ENCODE results near the gene CHSY3.

CHSY3 gene

GRCh38 chr5:129904102-129904666 lies at the start of gene CHSY3:
TSS of gene CHSY3 (plus strand) at chr5:129904465.
- DNase-seq, result peak; percentile 40

GRCh38 chr5:129856325-129856724 lies 47.9 kb upstream of the CHSY3 start:
- no peak for DNase-seq

DNA sequence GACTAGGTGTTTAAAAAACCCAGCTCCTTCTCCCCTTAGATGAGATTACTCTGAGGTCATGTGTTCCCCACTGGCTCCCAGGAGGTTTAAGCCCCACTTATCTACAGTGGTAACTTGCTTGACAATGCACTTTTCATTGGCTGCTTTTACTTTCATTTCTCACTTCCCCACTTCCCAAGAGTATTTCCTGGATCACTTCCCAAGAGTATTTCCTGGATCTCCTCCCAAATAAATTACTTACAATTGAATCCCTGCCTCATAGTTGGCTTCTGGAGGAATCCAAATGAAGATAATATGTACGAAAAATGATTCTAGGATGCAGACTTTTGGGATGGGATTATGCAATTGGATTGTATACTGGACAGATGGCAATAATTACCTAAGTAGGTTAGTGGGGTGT lies 47.1 kb upstream of the CHSY3 start:
- no peak for DNase-seq

DNA sequence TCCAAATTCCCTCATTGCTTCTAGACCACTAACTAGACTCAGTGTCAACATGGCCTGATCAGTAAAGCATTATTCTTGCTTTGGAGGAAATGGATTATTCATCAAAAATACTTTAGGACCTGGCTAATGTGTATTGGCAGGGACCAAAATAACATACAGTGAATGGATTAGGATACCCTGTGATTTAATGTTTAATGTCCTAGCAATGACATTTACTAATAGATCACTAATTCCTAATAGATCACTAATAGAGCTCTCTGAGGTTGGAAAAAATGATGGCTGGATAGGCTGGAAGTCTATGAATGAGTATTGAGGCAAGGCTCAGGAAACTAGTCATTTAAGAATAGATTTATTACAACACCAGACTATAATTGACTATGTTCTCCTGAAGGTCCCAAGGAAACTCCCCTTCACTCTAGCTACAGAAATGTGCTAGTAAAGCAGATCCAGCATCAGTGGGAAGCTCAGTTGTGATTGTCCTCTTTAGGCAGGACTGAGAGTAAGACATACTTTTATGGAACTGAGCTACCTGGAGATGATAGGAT lies 46.1 kb upstream of the CHSY3 start:
- DNase-seq, result no peak

- DNase-seq, result no peak
These were observed 19.9 kb upstream of the CHSY3 start for GRCh38 chr5:129884322-129884721.

GRCh38 chr5:129899454-129899853 lies 4.8 kb upstream of the CHSY3 start:
- DNase-seq, result no peak

DNA sequence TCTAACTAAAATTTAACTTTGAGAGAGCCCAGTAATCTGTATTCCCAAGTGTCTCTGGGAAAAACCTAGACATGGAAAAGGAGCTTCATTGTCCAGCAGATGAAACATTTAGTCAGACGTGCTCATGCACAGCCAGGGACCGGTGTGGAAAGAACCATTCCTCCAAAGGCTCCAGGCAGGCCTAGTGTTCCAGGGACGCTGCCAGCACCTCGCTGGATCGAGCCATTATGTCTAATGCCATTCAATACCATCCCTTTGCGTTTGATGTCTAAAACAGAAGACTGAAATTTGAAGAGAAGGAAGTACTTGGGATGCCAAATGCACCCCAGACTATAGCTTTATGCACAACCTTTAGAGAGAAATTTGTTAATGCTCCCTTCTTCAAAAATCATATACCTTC lies 1.4 kb upstream of the CHSY3 start:
- no peak for DNase-seq

GRCh38 chr5:129903466-129904101 lies 681 bp upstream of the CHSY3 start:
- no peak for DNase-seq

- DNase-seq, result no peak
These were observed 605 bp downstream of the CHSY3 start for GRCh38 chr5:129904667-129905472.

DNA sequence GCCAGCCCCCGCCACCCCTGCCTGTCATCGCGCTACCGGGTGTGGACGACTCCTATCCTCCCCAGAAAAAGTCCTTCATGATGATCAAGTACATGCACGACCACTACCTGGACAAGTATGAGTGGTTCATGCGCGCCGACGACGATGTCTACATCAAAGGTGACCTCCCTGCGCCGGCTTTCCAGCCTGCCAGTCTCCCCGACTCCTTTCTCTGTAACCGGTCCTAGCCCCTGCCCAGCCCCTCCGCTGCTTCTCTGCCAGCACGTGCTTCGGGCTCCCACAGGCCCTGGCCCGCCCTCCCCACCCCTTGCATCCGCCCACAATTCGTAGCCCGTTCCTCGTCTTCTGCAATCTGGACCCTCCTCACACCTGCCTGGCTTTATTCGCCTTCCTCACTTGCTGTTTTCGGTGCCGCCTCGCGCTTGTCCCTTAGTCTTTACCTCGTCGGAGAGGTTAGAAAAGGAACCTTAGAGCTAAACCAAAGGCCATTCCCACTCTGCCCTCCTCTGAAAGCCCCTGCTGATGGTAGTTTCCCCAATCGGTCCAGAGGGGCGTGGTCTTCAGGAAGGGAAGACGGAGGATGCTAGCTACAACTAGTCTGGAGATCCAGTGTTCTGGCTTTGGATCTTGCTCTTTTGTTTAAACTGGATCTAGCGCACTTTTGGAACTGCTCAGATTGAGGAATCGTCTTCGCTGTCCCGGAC lies 1.4 kb downstream of the CHSY3 start:
- DNase-seq, result no peak

GRCh38 chr5:129906177-129906887 lies 2.1 kb downstream of the CHSY3 start:
- no peak for DNase-seq

DNA sequence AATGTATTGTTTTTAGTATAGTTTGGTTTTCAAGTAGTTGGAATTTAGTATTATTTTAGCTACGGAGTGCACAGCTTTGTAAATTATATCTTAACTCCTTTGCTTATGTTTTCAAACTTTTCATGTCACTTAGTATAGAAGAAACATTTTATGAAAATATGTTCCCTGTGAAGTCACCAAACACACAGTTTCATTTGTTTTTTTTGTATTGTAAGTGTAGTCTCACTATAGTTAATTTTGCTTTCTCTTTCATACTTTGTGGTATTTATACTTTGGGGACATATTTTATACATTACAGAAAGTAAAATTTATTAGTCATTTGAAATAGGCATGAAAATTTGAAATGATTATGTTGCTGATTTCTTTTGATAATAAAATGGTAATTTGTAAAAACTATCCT lies 5.0 kb downstream of the CHSY3 start:
- DNase-seq, result no peak

DNA sequence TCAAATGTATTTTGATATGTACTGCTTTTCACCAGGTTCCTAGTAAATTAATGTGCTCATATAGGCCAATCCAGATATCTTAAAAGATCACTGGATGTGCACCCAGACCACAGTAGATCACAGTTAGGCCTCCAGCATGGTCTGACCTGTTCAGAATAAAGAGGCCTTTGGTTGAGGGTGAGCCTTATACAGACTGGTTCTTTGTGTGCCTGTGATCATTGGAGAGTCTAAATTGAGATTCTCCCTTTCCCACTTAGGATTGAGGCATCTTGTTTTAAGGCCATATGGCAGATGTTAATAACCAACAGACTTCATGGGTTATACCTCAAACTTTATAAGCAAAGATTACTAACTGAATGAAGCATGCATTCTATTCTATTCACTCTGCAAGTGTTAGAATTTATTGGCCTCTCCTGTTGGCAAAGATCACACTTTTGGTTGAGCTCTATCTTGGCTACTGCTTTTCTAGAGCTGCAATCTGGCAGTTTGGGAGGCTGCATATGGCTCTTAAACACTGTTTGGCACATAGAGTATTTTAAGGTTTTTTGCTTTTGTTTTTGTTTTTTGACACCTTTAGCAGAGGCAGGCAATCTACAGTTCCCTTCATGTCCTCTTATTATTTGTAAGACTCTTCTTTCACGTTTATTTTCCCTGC lies 8.5 kb downstream of the CHSY3 start:
- DNase-seq, result no peak

DNA sequence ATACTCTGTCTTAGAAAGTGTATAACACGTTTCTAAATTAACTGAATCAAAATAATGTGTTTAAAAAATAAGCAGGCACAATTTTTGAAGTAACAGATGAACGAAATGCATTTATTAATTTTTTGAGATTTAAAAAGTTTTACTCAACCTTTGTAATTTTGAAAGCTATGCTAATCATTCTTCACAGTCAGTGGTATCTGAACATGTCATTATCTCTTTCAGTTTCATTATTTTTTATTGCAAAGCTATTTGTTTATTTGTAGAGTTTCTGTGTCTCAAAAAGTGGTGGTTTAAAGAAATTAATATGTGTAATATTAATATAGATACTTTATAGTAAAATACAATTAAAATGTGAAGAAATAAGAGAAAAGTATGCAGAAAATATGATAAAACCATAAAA lies 11.2 kb downstream of the CHSY3 start:
- no peak for DNase-seq

DNA sequence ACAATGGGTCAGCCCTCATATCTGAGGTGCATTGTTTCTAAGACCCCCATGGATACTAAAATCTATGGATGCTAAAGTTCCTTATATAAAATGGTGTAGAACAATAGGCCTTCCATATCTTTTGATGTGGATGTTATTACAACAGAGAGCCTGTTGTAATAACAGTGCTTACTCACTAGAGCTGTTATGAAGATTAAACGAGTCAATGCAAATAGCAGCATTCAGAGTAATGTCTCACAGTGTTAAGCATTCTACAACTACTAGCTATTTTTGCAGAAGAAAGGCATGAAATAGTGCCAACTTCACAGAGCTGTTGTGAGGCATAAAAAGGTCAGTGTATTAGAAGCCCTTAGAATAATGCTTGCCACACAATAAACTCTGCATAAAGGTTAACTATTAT lies 13.0 kb downstream of the CHSY3 start:
- no peak for DNase-seq

GRCh38 chr5:129921204-129921603 lies 16.9 kb downstream of the CHSY3 start:
- no peak for DNase-seq

DNA sequence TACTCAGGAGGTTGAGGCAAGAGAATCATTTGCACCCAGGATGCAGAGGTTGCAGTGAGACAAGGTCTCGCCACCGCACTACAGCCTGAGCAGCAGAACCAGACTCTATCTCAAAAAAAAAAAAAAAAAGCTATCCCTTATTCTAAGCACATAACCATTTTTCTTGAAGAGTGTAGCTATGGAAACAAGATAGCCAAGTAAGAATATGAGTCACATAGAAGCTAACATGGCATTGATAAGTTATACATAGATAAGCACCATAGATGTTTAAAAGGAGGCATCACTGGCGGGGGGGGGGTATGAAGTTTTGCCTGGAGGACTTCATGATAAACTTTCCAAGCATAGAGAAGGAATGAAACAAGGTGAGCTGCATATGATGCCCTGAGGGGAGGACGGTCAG lies 26.0 kb downstream of the CHSY3 start:
- no peak for DNase-seq

DNA sequence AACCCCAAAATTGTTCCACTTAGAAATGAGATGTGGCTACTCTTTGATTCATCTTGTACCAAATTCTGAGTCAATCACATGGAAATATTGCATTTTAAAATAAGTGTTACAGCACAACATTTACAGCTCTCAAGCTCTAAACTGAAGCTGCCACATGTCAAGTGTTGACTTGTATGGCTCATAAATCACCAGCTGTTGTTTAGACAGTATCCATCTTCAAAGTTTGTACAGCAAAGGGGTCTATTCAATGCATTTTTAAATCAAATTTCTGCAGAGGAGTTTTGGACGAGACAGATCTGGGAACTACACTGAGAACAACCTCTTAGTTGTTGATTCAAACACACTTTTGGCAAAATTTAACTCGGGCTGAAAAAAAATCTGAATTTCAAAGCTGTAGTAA lies 31.4 kb downstream of the CHSY3 start:
- no peak for DNase-seq

DNA sequence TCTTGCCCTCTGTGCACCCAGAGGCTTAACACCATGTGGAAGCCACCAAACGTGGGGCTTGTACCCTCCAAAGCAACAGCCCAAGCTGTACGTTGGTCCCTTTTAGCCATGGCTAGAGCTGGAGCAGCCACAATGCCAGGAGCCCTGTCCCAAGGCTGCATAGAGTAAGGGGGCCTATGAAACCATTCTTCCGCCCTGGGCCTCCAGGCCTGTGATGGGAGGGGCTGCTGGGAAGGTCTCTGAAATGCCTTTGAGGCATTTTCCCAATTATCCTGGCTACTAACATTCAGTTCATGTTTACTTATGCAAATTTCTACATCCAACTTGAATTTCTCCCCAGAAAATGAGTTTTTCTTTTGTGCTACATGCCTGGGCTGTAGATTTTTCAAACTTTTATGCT lies 33.8 kb downstream of the CHSY3 start:
- DNase-seq, result no peak

DNA sequence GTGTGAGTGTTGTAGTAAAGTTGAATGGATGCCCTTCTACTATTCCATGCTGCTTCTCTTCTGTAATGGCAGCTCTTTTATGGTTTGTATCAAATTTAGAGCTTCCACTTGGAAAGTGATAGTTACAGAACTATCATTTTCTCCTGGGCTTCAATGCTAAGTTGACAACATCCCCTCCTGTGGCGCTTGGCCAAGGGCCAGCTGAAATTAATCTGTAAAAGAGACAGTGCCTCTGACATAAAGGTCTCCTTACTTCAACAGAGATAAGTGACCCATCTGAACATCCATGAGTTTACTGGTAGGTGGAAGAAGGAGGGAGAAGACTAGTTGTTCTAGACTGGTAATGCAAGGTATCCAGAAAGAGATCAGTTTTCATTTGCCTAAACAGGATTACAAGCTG lies 39.7 kb downstream of the CHSY3 start:
- DNase-seq, result no peak

- no peak for DNase-seq
These were observed 40.8 kb downstream of the CHSY3 start for GRCh38 chr5:129945028-129945427.

GRCh38 chr5:129945774-129946270 lies 41.6 kb downstream of the CHSY3 start:
- no peak for DNase-seq

Data from stimulated activated CD4-positive, alpha-beta T cell treated with anti-CD3 and anti-CD28 coated beads, Interleukin-4, amount 100 ng/mL, for 1 hour (primary cell).